Muscle of leg (tissue), 11 donors: ENCODE results near the gene RABGAP1L. TPM values are rescaled to one million over a fixed set of nuclear protein-coding genes. Genes with fewer than 3 reads are reported as not detected.
A peak's percentile ranks its signal among the peaks of the same experiment; 100 is the strongest.
"Not testable (repeated sequence)": the region's sequence is repeated elsewhere in the genome, so short reads cannot be mapped to it uniquely, and the experiment has no call there.

Experiments used
- DNase-seq: peaks from one replicate; pipeline ENCODE4 v3.0.0; 2013
- H3K27ac ChIP-seq: one replicate; pipeline ENCODE4 v1.5.1; 2013; ENCODE audit warnings: mild to moderate bottlenecking, low read length, control low read depth
- H3K27me3 ChIP-seq: one replicate; pipeline ENCODE4 v1.6.1; 2013; ENCODE audit warnings: low read length; ENCODE audit not compliant: control insufficient read depth, insufficient read depth
- H3K36me3 ChIP-seq: one replicate; pipeline ENCODE4 v1.6.1; 2013; ENCODE audit warnings: low read length; ENCODE audit not compliant: control insufficient read depth, insufficient read depth
- H3K4me1 ChIP-seq: one replicate; pipeline ENCODE4 v1.6.1; 2013; ENCODE audit warnings: low read length; ENCODE audit not compliant: control insufficient read depth, insufficient read depth
- H3K4me3 ChIP-seq: one replicate; pipeline ENCODE4 v1.5.1; 2013; ENCODE audit warnings: low read length, control low read depth
- H3K9me3 ChIP-seq: replicated peaks from 2 replicates; pipeline ENCODE4 v1.6.1; 2013; ENCODE audit warnings: low read depth, low read length; ENCODE audit not compliant: control insufficient read depth
- WGBS: methylation state at CpG from one replicate; pipeline ENCODE4 v1.1.5; 2013; ENCODE audit warnings: missing lambda C conversion rate; ENCODE audit not compliant: insufficient coverage; 5-methylcytosine and 5-hydroxymethylcytosine counted together
- polyA plus RNA-seq, 8 donors: library from polyadenylated mRNA; unstranded; fragments of 120-200 nt; gene quantifications; one replicate each; pipeline versions ENCODE4 v1.2.1 to v1.2.3, GENCODE V29; 2013; ENCODE audit warnings: inconsistent platforms in 1 of 8, low replicate concordance in 1 of 8; ENCODE audit not compliant: insufficient read length in 8 of 8, insufficient read depth in 1 of 8
- total RNA-seq: library from RNA; stranded (reverse); fragments of 120-200 nt; gene quantifications from one replicate; pipeline ENCODE4 v1.2.4, GENCODE V29; 2013

RABGAP1L gene
- total and polyA plus RNA-seq, 9 donors = 9.8 to 27.2 (median 11.6) TPM

DNA sequence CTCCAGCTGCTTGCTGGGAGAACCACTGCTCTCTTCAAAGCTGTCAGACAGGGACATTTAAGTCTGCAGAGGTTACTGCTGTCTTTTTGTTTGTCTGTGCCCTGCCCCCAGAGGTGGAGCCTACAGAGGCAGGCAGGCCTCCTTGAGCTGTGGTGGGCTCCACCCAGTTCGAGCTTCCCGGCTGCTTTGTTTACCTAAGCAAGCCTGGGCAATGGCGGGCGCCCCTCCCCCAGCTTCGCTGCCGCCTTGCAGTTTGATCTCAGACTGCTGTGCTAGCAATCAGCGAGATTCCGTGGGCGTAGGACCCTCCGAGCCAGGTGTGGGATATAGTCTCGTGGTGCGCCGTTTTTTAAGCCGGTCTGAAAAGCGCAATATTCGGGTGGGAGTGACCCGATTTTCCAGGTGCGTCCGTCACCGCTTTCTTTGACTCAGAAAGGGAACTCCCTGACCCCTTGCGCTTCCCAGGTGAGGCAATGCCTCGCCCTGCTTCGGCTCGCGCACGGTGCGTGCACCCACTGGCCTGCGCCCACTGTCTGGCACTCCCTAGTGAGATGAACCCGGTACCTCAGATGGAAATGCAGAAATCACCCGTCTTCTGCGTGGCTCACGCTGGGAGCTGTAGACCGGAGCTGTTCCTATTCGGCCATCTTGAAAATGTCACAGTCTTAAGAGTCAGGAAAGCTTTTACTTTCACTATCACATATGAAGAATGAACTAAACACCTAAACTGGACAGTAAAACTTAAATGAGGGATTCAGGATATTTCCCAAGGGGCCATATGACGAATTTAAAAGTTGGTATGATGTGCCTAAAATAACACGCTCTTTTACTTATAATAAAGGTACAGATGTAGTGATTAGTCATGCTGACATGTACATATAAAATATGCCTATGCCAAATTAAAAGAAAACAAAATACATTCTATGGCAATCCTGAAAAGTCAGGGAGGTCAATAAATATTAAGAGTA, 689.6 kb downstream of the RABGAP1L start:
- not testable (repeated sequence) for H3K27ac ChIP-seq, DNase-seq, H3K4me1 ChIP-seq, H3K36me3 ChIP-seq, H3K4me3 ChIP-seq, H3K27me3 ChIP-seq, H3K9me3 ChIP-seq
- no CpG with 5 or more reads among the region's 36 CpGs for WGBS

DNA sequence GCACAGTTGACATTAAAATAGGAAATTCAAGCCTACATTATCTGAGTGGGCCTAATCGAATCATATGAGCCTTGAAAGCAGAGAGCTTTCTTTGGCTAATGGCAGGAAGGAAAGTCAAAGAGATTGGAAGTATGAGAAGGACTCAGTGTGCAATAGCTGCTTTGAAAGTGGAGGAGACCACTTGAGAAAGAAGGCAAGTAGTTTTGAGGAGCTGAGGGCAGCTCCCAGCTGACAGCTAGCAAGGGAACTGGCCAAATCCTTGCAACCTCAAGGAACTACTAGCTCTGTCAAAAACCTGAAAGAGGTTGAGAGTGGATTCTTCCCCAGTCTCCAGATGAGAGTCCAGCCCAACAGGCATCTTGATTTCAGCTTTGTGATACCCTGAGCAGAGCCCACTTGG, 691.4 kb downstream of the RABGAP1L start:
- Histone ChIP-seq H3K27me3 (no peaks in the 10 kb centered on the region), H3K4me1 (no peaks in the 10 kb centered on the region), H3K36me3 (no peaks in the 10 kb centered on the region), H3K4me3 (no peak overlapping the region), H3K9me3 (no peaks in the 10 kb centered on the region), H3K27ac (no peak overlapping the region)
- 83% methylated on average over 1 of the region's 1 CpG for WGBS
- DNase-seq = no peak

DNA sequence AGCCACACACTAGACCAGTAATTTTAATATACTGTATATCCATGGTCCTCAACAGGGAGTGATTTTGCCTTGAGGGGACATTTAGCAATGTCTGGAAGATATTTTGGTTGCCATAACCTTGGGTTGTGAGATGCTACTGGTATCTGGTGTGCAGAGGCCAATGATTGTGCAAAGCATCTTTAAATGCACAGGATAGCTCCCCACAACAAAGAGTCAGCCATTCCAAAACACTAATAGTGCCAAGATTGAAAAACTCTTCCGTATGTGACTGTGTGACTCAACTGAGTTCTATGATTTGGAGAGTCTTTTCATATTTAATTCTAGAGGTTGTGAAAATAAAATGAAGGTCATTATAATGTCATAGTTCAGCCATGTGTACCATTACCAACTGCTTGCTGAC, 699.0 kb downstream of the RABGAP1L start:
- Histone ChIP-seq H3K36me3 (no peaks in the 10 kb centered on the region), H3K4me3 (no peak overlapping the region), H3K27ac (no peak overlapping the region), H3K27me3 (no peaks in the 10 kb centered on the region), H3K9me3 (no peaks in the 10 kb centered on the region), H3K4me1 (no peaks in the 10 kb centered on the region)
- WGBS = no CpG with 5 or more reads among the region's 1 CpG
- DNase-seq = no peak

DNA sequence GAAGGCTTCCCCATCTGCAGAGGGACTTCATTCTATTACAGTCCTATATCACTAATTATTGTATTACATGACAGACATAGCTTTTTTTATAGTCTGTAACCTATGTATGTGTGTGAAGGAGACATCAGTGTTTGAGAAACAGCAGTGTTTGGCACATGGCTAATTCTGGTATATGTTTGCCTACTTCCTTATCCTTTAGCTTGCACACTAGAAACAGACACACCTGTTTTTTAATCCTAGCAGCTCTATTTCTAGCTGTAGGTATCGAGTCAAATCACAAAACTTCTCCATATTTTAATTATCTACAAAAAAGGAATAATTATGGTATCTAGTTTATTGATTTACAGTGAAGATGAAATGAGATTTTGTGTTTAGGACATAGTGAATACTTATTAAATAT, 711.0 kb downstream of the RABGAP1L start:
- no peaks in the 10 kb centered on the region for H3K9me3 ChIP-seq
- no peaks in the 10 kb centered on the region for H3K36me3 ChIP-seq
- no peaks in the 10 kb centered on the region for H3K4me1 ChIP-seq
- H3K27me3 ChIP-seq = no peaks in the 10 kb centered on the region
- no peak overlapping the region for H3K27ac ChIP-seq
- no peak overlapping the region for H3K4me3 ChIP-seq
- WGBS = no CpG with 5 or more reads among the region's 1 CpG
- DNase-seq = no peak

DNA sequence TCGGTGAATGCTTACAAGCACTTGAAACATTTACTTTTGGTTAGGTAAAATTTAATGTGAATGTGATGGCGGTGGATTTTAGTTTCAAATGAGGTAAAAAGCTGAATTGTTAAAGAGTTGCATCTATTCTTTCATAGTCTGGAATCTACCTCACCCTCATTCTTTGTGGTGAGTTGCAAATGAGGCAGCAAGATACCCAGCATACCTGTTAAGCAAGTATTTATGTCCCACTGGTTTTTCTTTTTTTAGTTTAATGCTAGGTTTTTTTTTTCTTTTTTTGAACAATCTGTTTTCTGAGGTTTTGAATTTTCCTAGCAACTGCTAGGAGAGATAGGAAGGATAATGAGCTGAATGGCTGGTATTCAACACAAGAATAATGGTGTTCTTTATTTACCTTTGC, 712.6 kb downstream of the RABGAP1L start:
- Histone ChIP-seq H3K27me3 (no peaks in the 10 kb centered on the region), H3K4me1 (no peaks in the 10 kb centered on the region), H3K36me3 (no peaks in the 10 kb centered on the region), H3K27ac (no peak overlapping the region), H3K9me3 (no peaks in the 10 kb centered on the region), H3K4me3 (no peak overlapping the region)
- no peak for DNase-seq
- no CpG with 5 or more reads among the region's 2 CpGs for WGBS

DNA sequence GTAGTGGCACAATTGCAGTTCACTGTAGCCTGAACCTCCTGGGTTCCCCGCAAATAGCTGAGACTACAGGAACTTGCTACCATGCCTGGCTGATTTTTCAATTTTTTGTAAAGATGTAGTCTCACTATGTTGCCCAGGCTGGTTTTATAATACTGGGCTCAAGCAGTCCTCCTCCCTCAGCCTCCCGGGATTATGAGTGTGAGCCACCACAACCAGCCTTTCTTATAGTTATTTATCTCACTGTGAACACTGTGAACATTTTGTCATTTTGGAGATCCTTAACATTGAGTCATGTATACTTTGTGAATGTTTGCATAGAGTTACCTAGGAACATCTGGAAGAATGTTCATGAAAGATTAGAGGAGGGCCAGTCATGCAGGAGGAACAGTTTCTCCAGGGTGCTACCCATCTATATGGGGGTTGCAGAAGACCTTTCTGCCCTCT, 713.3 kb downstream of the RABGAP1L start:
- DNase-seq = no peak
- Histone ChIP-seq H3K27ac (no peak overlapping the region), H3K4me3 (no peak overlapping the region), H3K4me1 (peaks cover 4% of the 10 kb centered on the region), H3K36me3 (no peaks in the 10 kb centered on the region), H3K27me3 (no peaks in the 10 kb centered on the region), H3K9me3 (no peaks in the 10 kb centered on the region)
- 83% methylated on average over 1 of the region's 2 CpGs for WGBS

DNA sequence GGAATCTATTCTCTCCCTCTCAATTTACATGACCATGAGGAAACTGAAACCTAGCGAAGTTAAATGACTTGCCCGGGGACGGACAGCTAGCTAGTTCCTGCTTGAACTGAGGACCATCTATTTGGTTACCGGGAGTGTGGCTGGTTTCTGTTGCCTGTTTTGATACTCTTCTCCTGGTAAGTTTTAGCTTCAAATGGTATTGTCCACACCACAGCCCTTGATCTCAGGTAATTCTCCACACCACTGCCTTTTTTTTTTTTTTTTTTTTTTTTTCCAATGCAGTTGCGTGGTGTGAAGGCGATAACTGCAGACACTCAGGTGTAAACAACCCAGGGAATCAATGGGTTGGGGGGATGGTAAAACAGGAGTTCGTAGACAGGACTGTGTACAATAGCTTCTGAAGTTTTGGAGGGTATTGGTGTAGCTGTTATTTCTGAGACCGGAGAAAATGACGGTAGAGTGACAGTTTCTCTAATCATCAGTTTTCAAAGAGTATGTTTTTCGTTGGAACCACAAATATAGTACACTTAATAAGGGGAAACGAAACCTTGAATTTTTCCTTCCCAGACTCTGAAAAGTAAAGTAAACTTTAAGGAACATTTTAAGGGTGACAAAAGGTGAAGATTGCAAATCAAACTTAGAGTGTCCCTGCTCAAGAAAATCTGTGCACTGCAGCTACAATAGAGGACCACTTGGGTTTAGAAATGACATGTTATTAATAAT, 715.2 kb downstream of the RABGAP1L start:
- Histone ChIP-seq H3K27ac (peak overlapping the region; percentile 23), H3K27me3 (no peaks in the 10 kb centered on the region), H3K36me3 (no peaks in the 10 kb centered on the region), H3K4me1 (peaks cover 4% of the 10 kb centered on the region), H3K9me3 (no peaks in the 10 kb centered on the region), H3K4me3 (peak overlapping the region; percentile 1)
- DNase-seq = peak; percentile 45
- 20% methylated on average over 3 of the region's 11 CpGs for WGBS

DNA sequence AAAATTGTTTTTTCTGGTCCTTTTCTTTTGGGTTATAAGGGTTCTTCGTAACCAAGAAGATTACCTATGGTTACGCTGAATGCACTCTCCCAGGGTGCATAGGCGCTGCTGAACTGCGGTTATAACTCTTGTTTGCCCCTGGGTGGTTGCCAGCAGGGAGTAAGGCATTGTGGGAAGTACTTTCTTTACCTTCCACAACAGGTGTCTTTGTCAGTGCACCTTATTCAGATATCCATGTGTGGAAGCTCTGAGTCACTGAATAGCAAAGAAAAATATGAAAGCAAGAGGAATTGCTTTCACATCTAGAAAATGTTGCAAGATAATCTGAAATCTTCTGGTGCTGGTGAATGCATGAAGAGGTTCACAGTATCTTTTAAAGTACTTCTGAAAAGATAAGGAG, 716.0 kb downstream of the RABGAP1L start:
- Histone ChIP-seq H3K4me3 (peak overlapping the region; percentile 8), H3K27me3 (no peaks in the 10 kb centered on the region), H3K27ac (no peak overlapping the region), H3K4me1 (peaks cover 4% of the 10 kb centered on the region), H3K36me3 (no peaks in the 10 kb centered on the region), H3K9me3 (no peaks in the 10 kb centered on the region)
- WGBS = 47% methylated on average over 4 of the region's 4 CpGs
- DNase-seq = no peak

DNA sequence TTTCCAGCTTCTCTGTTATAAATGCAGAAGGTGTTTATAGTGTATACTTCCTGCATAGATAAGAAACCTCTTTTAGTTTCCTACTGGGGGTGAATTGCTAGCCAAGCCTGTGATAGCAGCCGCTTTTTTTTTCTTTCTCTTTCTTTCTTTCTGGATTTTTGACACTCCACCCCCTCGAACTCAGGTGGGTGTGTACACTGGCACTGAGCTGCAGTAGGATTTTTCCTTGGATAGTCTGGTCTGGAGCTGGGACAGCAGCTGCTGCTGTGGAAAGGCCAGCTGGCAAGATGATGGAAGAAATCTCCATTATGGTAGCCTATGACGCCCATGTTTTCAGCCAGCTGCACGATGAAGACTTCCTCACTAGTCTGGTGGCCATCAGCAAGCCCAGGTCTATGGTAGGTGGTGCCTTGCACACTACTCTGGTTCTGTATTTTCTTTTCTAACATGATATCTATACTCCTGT, 717.9 kb downstream of the RABGAP1L start:
- peak; percentile 43 for DNase-seq
- Histone ChIP-seq H3K27me3 (no peaks in the 10 kb centered on the region), H3K27ac (no peak overlapping the region), H3K4me3 (no peak overlapping the region), H3K4me1 (peaks cover 4% of the 10 kb centered on the region), H3K9me3 (no peaks in the 10 kb centered on the region), H3K36me3 (no peaks in the 10 kb centered on the region)
- no CpG with 5 or more reads among the region's 4 CpGs for WGBS

DNA sequence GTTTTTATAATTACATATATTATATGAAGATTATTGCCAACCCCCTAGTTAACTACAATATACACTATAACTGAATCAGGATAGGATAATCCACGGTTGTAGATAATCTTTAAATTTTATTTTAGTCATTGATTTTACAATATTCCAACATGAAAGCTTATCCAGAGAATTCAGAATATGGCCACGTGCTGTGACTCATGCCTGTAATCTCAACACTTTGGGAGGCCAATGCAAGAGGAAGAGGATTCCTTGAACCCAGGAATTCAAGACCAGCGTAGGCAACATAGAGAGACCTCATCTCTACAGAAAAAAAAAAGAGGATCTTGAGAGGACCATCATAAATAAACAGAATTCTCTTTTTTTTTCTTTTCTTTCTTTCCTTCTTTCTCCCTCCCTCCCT, 720.9 kb downstream of the RABGAP1L start:
- H3K27me3 ChIP-seq = no peaks in the 10 kb centered on the region
- H3K36me3 ChIP-seq = no peaks in the 10 kb centered on the region
- peaks cover 4% of the 10 kb centered on the region for H3K4me1 ChIP-seq
- no peak for DNase-seq
- no peak overlapping the region for H3K27ac ChIP-seq
- no peak overlapping the region for H3K4me3 ChIP-seq
- no peaks in the 10 kb centered on the region for H3K9me3 ChIP-seq
- WGBS = no CpG with 5 or more reads among the region's 3 CpGs
